Testis (tissue), 3 donors: ENCODE measurements around the gene EFEMP1. TPM values are rescaled to one million over a fixed set of nuclear protein-coding genes. Genes with fewer than 3 reads are reported as not detected.

Experiments
- DNase-seq: peaks from one replicate; pipeline ENCODE4 v3.0.0-alpha.2; 2019
- H3K27ac ChIP-seq, 2 donors: fragments of 200-600 bp; sonication (generic); one replicate each; pipeline ENCODE4 v1.5.1; 2019
- H3K27me3 ChIP-seq: fragments of 200-600 bp; sonication (generic); one replicate; pipeline ENCODE4 v1.5.1; 2019
- H3K36me3 ChIP-seq: fragments of 200-600 bp; sonication (generic); one replicate; pipeline ENCODE4 v1.5.1; 2017; ENCODE audit warnings: low read depth; ENCODE audit errors: missing control alignments
- H3K4me1 ChIP-seq: fragments of 200-600 bp; sonication (generic); one replicate; pipeline ENCODE4 v1.5.1; 2019
- H3K4me3 ChIP-seq, 2 donors: fragments of 200-600 bp; sonication (generic); one replicate each; pipeline ENCODE4 v1.5.1; 2017 to 2019
- H3K9me3 ChIP-seq: fragments of 200-600 bp; sonication (generic); one replicate; pipeline ENCODE4 v1.5.1; 2017
- POLR2A ChIP-seq: fragments of 450-650 bp; IDR thresholded peaks from one replicate; pipeline ENCODE4 v1.6.1; 2017; ENCODE audit warnings: antibody characterized with exemption, mild to moderate bottlenecking, moderate library complexity
- WGBS, 2 donors: methylation state at CpG; one replicate each; pipeline ENCODE4 v1.1.5; 2018; 5-methylcytosine and 5-hydroxymethylcytosine counted together
- intact Hi-C: fragments of 100-400 bp; cut with DNase I; formaldehyde crosslinking; loops from one replicate; pipeline ENCODE4 v1.15.1; 2023; ENCODE audit warnings: low total_unique reads
- polyA plus RNA-seq: library from polyadenylated mRNA; stranded (reverse); fragments of 350-450 nt; fragmentation: Illumina TruSeq; extraction: RNeasy Lipid Tissue Mini Kit (QIAGEN cat#74804); gene quantifications from one replicate; pipeline ENCODE4 v1.2.3, GENCODE V29; 2014; ENCODE audit warnings: low read depth, low replicate concordance; ENCODE audit not compliant: insufficient read depth
- total RNA-seq, 2 donors: library from RNA; depleted of rRNA; stranded (reverse); fragments of >200 nt; gene quantifications; one replicate each; pipeline ENCODE4 v1.2.3, GENCODE V29; 2016
- TF ChIP-seq, protein P1 (sequence below), 3 experiments: fragments of 450-650 bp in 2 of 3; fragments of 200-600 bp in 1 of 3; sonication (generic) in 1 of 3; IDR thresholded peaks; one replicate each; pipeline ENCODE4 v1.5.1; 2016 to 2019; ENCODE audit warnings: antibody characterized with exemption in 3 of 3, mild to moderate bottlenecking in 2 of 3, moderate library complexity in 1 of 3

EFEMP1 gene
- total and polyA plus RNA-seq, 3 donors from 2014 or later, result 2.4 to 74.0 (median 8.6) TPM

DNA sequence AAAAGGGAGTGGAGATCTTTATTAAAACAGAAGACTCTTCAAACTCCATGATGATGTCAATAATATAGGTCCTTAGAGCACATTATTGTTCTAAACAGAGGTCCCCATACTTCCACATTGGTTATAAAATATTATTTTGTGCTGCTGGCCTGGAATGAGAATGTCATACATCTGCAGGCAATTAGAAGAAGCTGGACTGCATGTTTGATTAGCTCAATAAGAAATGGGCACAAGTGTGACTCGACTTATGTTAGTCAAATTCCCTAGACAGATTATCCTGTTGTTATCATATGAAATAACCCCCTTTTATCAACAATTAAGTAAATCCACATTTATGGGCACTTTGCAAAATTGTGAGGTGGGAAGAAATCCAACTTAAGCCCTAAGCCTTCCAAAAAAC lies 8.8 kb downstream of the EFEMP1 start:
- Histone ChIP-seq H3K27ac (no peak overlapping the region), H3K4me1 (no peaks in the 10 kb centered on the region), H3K9me3 (no peaks in the 10 kb centered on the region), H3K4me3 (no peak overlapping the region), H3K27me3 (no peaks in the 10 kb centered on the region), H3K36me3 (no peaks in the 10 kb centered on the region)
- DNase-seq, result no peak
- 85 to 87% methylated on average over 1 of the region's 1 CpG for WGBS, 2 donors
- TF ChIP-seq POLR2A, result no peak
- TF ChIP-seq, protein P1, sequence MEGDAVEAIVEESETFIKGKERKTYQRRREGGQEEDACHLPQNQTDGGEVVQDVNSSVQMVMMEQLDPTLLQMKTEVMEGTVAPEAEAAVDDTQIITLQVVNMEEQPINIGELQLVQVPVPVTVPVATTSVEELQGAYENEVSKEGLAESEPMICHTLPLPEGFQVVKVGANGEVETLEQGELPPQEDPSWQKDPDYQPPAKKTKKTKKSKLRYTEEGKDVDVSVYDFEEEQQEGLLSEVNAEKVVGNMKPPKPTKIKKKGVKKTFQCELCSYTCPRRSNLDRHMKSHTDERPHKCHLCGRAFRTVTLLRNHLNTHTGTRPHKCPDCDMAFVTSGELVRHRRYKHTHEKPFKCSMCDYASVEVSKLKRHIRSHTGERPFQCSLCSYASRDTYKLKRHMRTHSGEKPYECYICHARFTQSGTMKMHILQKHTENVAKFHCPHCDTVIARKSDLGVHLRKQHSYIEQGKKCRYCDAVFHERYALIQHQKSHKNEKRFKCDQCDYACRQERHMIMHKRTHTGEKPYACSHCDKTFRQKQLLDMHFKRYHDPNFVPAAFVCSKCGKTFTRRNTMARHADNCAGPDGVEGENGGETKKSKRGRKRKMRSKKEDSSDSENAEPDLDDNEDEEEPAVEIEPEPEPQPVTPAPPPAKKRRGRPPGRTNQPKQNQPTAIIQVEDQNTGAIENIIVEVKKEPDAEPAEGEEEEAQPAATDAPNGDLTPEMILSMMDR (IDR thresholded peaks at IDR 0.05), result no peak
- intact Hi-C loops, result no loop called here

DNA sequence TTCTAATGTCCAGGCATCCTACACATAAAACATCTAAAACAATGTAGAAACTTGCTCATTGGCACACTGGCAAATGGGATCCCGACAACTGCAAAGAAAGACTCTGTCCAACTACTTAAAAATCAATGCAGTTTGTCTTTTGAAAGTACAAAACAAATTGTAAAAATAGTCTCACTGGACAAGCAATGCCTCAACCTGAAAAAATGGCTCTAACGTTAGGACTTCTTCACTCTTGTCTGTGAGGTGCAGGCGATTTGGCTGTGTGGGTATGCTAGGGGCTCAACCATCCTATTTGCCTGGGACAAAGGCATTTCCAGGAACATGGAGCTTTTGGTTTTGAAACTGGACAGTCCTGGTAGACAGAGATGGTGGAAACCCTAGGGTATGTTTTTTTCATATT lies 10.7 kb downstream of the EFEMP1 start:
- Histone ChIP-seq H3K4me1 (no peaks in the 10 kb centered on the region), H3K27me3 (no peaks in the 10 kb centered on the region), H3K27ac (no peak overlapping the region), H3K9me3 (no peaks in the 10 kb centered on the region), H3K36me3 (no peaks in the 10 kb centered on the region), H3K4me3 (no peak overlapping the region)
- TF ChIP-seq POLR2A, result no peak
- intact Hi-C loops, result no loop called here
- DNase-seq, result no peak
- WGBS, 2 donors, result 86 to 88% methylated on average over 3 of the region's 3 CpGs

DNA sequence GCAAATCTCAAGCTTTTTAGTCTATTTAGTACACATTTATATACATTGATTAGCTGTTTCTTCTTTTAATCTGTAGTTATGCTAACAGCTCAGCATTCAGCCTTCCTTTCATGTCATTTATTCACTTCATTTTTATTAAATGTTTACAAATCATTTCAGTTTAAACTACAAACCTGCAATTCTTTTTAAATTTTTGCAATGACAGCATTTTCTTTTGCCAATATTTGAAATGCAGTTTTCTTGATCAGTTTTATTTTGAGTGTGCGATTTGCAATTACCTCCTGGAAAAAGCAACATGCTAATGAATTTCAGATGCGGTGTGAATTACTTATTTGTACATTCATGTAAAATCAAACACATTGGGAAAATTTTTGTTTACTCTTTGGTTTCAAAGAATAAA lies 13.5 kb downstream of the EFEMP1 start:
- intact Hi-C loops, result no loop called here
- Histone ChIP-seq H3K27ac (no peak overlapping the region), H3K27me3 (no peaks in the 10 kb centered on the region), H3K4me1 (no peaks in the 10 kb centered on the region), H3K36me3 (no peaks in the 10 kb centered on the region), H3K9me3 (no peaks in the 10 kb centered on the region), H3K4me3 (no peak overlapping the region)
- DNase-seq, result no peak
- no peak for TF ChIP-seq POLR2A
- TF ChIP-seq, protein P1 (IDR thresholded peaks at IDR 0.05), result no peak
- WGBS, 2 donors, result 92 to 96% methylated on average over 2 of the region's 2 CpGs

DNA sequence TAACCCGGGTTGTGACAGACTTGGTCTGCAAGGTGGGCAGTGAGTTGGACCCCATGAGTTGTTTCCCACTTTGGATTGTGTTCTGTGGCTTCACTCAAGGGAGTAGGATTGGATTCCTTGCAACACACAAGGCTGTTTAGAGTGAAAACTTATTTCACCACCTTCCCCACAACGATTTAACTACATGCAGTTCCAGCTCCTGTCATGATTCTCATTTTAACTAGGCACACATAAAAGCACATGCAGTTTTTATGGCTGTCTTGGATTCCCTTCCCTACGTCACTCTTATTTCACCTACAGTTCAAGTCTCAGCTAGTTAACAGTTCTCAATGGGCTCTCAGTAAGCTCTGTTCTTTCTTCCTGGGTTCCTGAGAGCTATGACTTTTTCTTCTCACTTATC lies 15.9 kb downstream of the EFEMP1 start:
- 42 to 46% methylated on average over 3 of the region's 3 CpGs for WGBS, 2 donors
- DNase-seq, result no peak
- no peaks in the 10 kb centered on the region for H3K36me3 ChIP-seq
- H3K4me1 ChIP-seq, result no peaks in the 10 kb centered on the region
- H3K4me3 ChIP-seq, result no peak overlapping the region
- intact Hi-C loops, result no loop called here
- no peak for TF ChIP-seq POLR2A
- TF ChIP-seq, protein P1 (IDR thresholded peaks at IDR 0.05), result no peak
- H3K27ac ChIP-seq, result no peak overlapping the region
- no peaks in the 10 kb centered on the region for H3K9me3 ChIP-seq
- H3K27me3 ChIP-seq, result no peaks in the 10 kb centered on the region

DNA sequence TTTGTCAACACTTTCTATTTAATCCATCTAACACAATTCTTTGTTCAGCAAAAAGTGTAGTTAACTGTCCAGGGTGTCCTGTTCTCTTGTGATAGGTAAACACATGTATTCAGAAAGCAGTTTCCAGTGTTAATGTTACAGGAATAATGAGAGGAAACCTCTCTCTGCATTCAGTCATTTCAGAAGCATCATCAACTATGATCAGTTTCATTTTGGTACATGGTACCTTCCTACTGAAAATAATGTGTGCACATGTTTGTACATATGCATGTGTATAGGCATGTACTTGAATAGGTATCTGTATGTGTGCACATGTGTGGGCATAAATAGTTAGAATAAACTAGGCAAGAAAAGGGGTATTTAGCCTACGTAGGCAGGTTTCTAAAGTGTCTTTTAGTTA lies 16.6 kb downstream of the EFEMP1 start:
- Histone ChIP-seq H3K4me1 (no peaks in the 10 kb centered on the region), H3K9me3 (no peaks in the 10 kb centered on the region), H3K4me3 (no peak overlapping the region), H3K36me3 (no peaks in the 10 kb centered on the region), H3K27me3 (no peaks in the 10 kb centered on the region), H3K27ac (no peak overlapping the region)
- no peak for TF ChIP-seq POLR2A
- TF ChIP-seq, protein P1 (IDR thresholded peaks at IDR 0.05), result no peak
- intact Hi-C loops, result no loop called here
- 80 to 96% methylated on average over 1 of the region's 1 CpG for WGBS, 2 donors
- DNase-seq, result no peak
